T follicular helper cell (primary cell): ENCODE data around the gene ZDHHC7.
A peak's percentile ranks its signal among the peaks of the same experiment; 100 is the strongest.
"Not testable (repeated sequence)": the region's sequence is repeated elsewhere in the genome, so short reads cannot be mapped to it uniquely, and the experiment has no call there.

Experiments
- DNase-seq: peaks from one replicate; pipeline ENCODE4 v3.0.0-alpha.2; 2020; ENCODE audit warnings: low read depth
- total RNA-seq, 2 experiments: gene quantifications; one replicate each; lab custom pipeline; 2026; lab: John Stamatoyannopoulos, UW

ZDHHC7 gene
- total RNA-seq: 63.2 to 89.2 reads per million in 2 experiments

GRCh38 chr16:85010931-85011845 is at the start of gene ZDHHC7:
Gene ZDHHC7 (minus strand): TSS chr16:85011535. CDS start chr16:84990618, 20,917 bp downstream.
- peak; percentile 75 for DNase-seq

GRCh38 chr16:85058909-85059308 is 47.6 kb upstream of the ZDHHC7 start:
- no peak for DNase-seq

- DNase-seq: no peak
Measured at GRCh38 chr16:85057948-85058347, 46.6 kb upstream of the ZDHHC7 start.

GRCh38 chr16:85057212-85057889 is 46.0 kb upstream of the ZDHHC7 start:
- no peak for DNase-seq

GRCh38 chr16:85056211-85056748 is 44.9 kb upstream of the ZDHHC7 start:
- DNase-seq: no peak

GRCh38 chr16:85055493-85056210 is 44.3 kb upstream of the ZDHHC7 start:
- DNase-seq: peak; percentile 62

- DNase-seq: no peak
Measured at GRCh38 chr16:85054948-85055492, 43.7 kb upstream of the ZDHHC7 start.

- DNase-seq: not testable (repeated sequence)
Measured at GRCh38 chr16:85054321-85054720, 43.0 kb upstream of the ZDHHC7 start.

- no peak for DNase-seq
Measured at GRCh38 chr16:85052536-85052935, 41.2 kb upstream of the ZDHHC7 start.

- DNase-seq: no peak
Measured at GRCh38 chr16:85051683-85052082, 40.3 kb upstream of the ZDHHC7 start.

- DNase-seq: no peak
Measured at GRCh38 chr16:85051067-85051581, 39.8 kb upstream of the ZDHHC7 start.

GRCh38 chr16:85049706-85050305 is 38.5 kb upstream of the ZDHHC7 start:
- DNase-seq: no peak

GRCh38 chr16:85048921-85049562 is 37.7 kb upstream of the ZDHHC7 start:
- no peak for DNase-seq

GRCh38 chr16:85047867-85048455 is 36.6 kb upstream of the ZDHHC7 start:
- DNase-seq: no peak

- no peak for DNase-seq
Measured at GRCh38 chr16:85046931-85047866, 35.9 kb upstream of the ZDHHC7 start.

GRCh38 chr16:85046472-85046916 is 35.2 kb upstream of the ZDHHC7 start:
- DNase-seq: no peak

GRCh38 chr16:85045641-85046471 is 34.5 kb upstream of the ZDHHC7 start:
- no peak for DNase-seq

GRCh38 chr16:85045077-85045476 is 33.7 kb upstream of the ZDHHC7 start:
- DNase-seq: no peak
